GM23338 (cell line): Measurements from ENCODE around the gene CDC25C. TPM values are rescaled to one million over a fixed set of nuclear protein-coding genes. Genes with fewer than 3 reads are reported as not detected.

Source experiments
- ATAC-seq: fragments of 200-7000 bp; cut with Tn5 transposase; 3 replicates; pipeline ENCODE4 v1.9.1; 2020
- DNase-seq: peaks from one replicate; pipeline ENCODE4 v3.0.0-alpha.2; 2015; ENCODE audit warnings: low spot score
- H2AFZ ChIP-seq: fragments of 200-600 bp; sonication (generic); 2 replicates; pipeline ENCODE4 v1.8.0; 2016; ENCODE audit warnings: antibody characterized with exemption, mild to moderate bottlenecking, moderate library complexity
- H3F3A ChIP-seq: fragments of 200-600 bp; sonication (generic); replicated peaks from 2 replicates; pipeline ENCODE4 v1.8.0; 2017; ENCODE audit warnings: antibody characterized with exemption, mixed run types, low read depth
- H3K27ac ChIP-seq: fragments of 200-600 bp; sonication (generic); 2 replicates; pipeline ENCODE4 v1.6.1; 2016; ENCODE audit warnings: low read depth
- H3K27me3 ChIP-seq: fragments of 200-600 bp; sonication (generic); 2 replicates; pipeline ENCODE4 v1.8.0; 2016; ENCODE audit warnings: mild to moderate bottlenecking, mixed run types, moderate library complexity; ENCODE audit not compliant: insufficient read depth
- H3K36me3 ChIP-seq: fragments of 200-600 bp; sonication (generic); 2 replicates; pipeline ENCODE4 v1.8.0; 2016; ENCODE audit warnings: mild to moderate bottlenecking; ENCODE audit not compliant: insufficient read depth
- H3K4me1 ChIP-seq: fragments of 200-600 bp; sonication (generic); 2 replicates; pipeline ENCODE4 v1.8.0; 2016; ENCODE audit warnings: mild to moderate bottlenecking, moderate library complexity; ENCODE audit not compliant: insufficient read depth
- H3K4me2 ChIP-seq: fragments of 200-600 bp; sonication (generic); 2 replicates; pipeline ENCODE4 v1.7.1; 2017; ENCODE audit warnings: mixed run types
- H3K4me3 ChIP-seq: fragments of 200-600 bp; sonication (generic); 2 replicates; pipeline ENCODE4 v1.6.1; 2016; ENCODE audit warnings: mixed run types
- H3K79me2 ChIP-seq: fragments of 200-600 bp; sonication (generic); replicated peaks from 2 replicates; pipeline ENCODE4 v1.8.0; 2017; ENCODE audit warnings: mild to moderate bottlenecking; ENCODE audit not compliant: insufficient read depth
- H3K9me2 ChIP-seq: fragments of 200-600 bp; sonication (generic); 2 replicates; pipeline ENCODE4 v1.8.0; 2017; ENCODE audit not compliant: insufficient read depth
- H4K20me1 ChIP-seq: fragments of 200-600 bp; sonication (generic); replicated peaks from 2 replicates; pipeline ENCODE4 v1.8.0; 2017; ENCODE audit warnings: mild to moderate bottlenecking; ENCODE audit not compliant: insufficient read depth
- H3K27ac Mint-ChIP-seq: 2 replicates; pipeline ENCODE4 v1.8.0; 2020; ENCODE audit warnings: inconsistent platforms, mild to moderate bottlenecking, moderate library complexity, mixed read lengths
- H3K27me3 Mint-ChIP-seq: 3 replicates; pipeline ENCODE4 v1.8.0; 2022; ENCODE audit warnings: low read depth, mild to moderate bottlenecking, moderate library complexity, mixed read lengths, inconsistent platforms; ENCODE audit not compliant: insufficient read depth, poor library complexity
- H3K36me3 Mint-ChIP-seq: 3 replicates; pipeline ENCODE4 v1.8.0; 2021; ENCODE audit warnings: low read depth, mild to moderate bottlenecking, inconsistent platforms, moderate library complexity, mixed read lengths
- H3K4me1 Mint-ChIP-seq: 3 replicates; pipeline ENCODE4 v1.8.0; 2020; ENCODE audit warnings: mild to moderate bottlenecking, inconsistent platforms, mixed read lengths
- H3K4me3 Mint-ChIP-seq: 3 replicates; pipeline ENCODE4 v1.8.0; 2021; ENCODE audit warnings: moderate library complexity, mild to moderate bottlenecking, inconsistent platforms, mixed read lengths
- H3K9me3 Mint-ChIP-seq: 3 replicates; pipeline ENCODE4 v1.8.0; 2020; ENCODE audit warnings: moderate library complexity, mild to moderate bottlenecking, inconsistent platforms, mixed read lengths
- CREB1 ChIP-seq: fragments of 250-450 bp; sonication (Bioruptor Pico); IDR thresholded peaks from 2 replicates; pipeline ENCODE4 v1.5.0; 2020; ENCODE audit warnings: low read depth, mild to moderate bottlenecking, moderate library complexity
- CTCF ChIP-seq, 2 experiments: fragments of 200-600 bp in 1 of 2; sonication (generic) in 1 of 2; conservative IDR thresholded peaks; 2 replicates each; pipeline versions ENCODE4 v1.5.1 to v1.6.1; 2016 to 2017; ENCODE audit warnings: antibody characterized with exemption in 2 of 2, low read depth in 2 of 2, mild to moderate bottlenecking in 2 of 2, moderate library complexity in 1 of 2
- EZH2 ChIP-seq: fragments of 200-600 bp; sonication (generic); IDR thresholded peaks from one replicate; pipeline ENCODE4 v1.8.0; 2017; ENCODE audit warnings: antibody characterized with exemption, mild to moderate bottlenecking, low read depth; ENCODE audit not compliant: unreplicated experiment
- NANOG ChIP-seq: IDR thresholded peaks from 2 replicates; pipeline ENCODE4 v1.6.1; 2016; ENCODE audit warnings: antibody characterized with exemption, borderline replicate concordance
- REST ChIP-seq: IDR thresholded peaks from one replicate; pipeline ENCODE4 v1.6.1; 2018; ENCODE audit warnings: antibody characterized with exemption; ENCODE audit not compliant: unreplicated experiment
- STAT1 ChIP-seq: IDR thresholded peaks from one replicate; pipeline ENCODE4 v1.6.1; 2016; ENCODE audit warnings: antibody characterized with exemption; ENCODE audit not compliant: unreplicated experiment
- ZNF114 ChIP-seq: fragments of 250-450 bp; sonication (Bioruptor Pico); IDR thresholded peaks from 2 replicates; pipeline ENCODE4 v1.5.0; 2020; ENCODE audit warnings: mild to moderate bottlenecking, moderate library complexity
- ZNF462 ChIP-seq: fragments of 250-450 bp; sonication (Bioruptor Pico); IDR thresholded peaks from 2 replicates; pipeline ENCODE4 v1.5.0; 2020; ENCODE audit warnings: mild to moderate bottlenecking, moderate library complexity
- polyA plus RNA-seq: library from polyadenylated mRNA; unstranded; fragments of >200 nt; fragmentation: Nextera tagmentation; extraction: Ambion mirVana; gene quantifications from 2 replicates; pipeline ENCODE4 v1.2.1, GENCODE V29; 2016
- total RNA-seq: library from RNA; depleted of rRNA; stranded (reverse); fragments of >200 nt; shearing (Covaris generic); gene quantifications from 2 replicates; pipeline ENCODE4 v1.2.3, GENCODE V29; 2014

CDC25C gene
- total and polyA plus RNA-seq, 2 experiments from 2014 or later: 20.9 to 25.6 TPM

GRCh38 chr5:138354926-138355378 lies 23.3 kb upstream of the CDC25C start:
- no peaks in the 10 kb centered on the region; the same call in 1 of the 2 replicates for H3F3A ChIP-seq
- Mint-ChIP-seq H3K27ac (no peak overlapping the region; the same call in 1 of the 2 replicates), H3K4me3 (peak overlapping the region; percentile 91), H3K4me1 (peaks cover 24% of the 10 kb centered on the region), H3K9me3 (no peaks in the 10 kb centered on the region; the same call in 2 of the 3 replicates), H3K36me3 (peaks cover 18% of the 10 kb centered on the region), H3K27me3 (peaks cover 7% of the 10 kb centered on the region)
- peak overlapping the region; percentile 97; the same call in 1 of the 2 replicates for H3K27ac ChIP-seq
- no peaks in the 10 kb centered on the region for H3K27me3 ChIP-seq
- H3K36me3 ChIP-seq: no peaks in the 10 kb centered on the region
- peaks cover 66% of the 10 kb centered on the region for H3K79me2 ChIP-seq
- H3K4me1 ChIP-seq: peaks cover 11% of the 10 kb centered on the region; the same call in 1 of the 2 replicates
- peak overlapping the region; percentile 94 for H3K4me3 ChIP-seq
- no peak overlapping the region for H2AFZ ChIP-seq
- DNase-seq: peak; percentile 91
- H4K20me1 ChIP-seq: peaks cover 5% of the 10 kb centered on the region; the same call in 1 of the 2 replicates
- TF ChIP-seq CTCF (conservative IDR thresholded peaks at IDR 0.05; ENCODE audit: low read depth in 2 of 2): 0 out of 4 replicates have a peak, but pooled peaks of 1 of the 2 experiments have one; percentile 24
- no peak for TF ChIP-seq REST
- TF ChIP-seq ZNF462 (CRISPR knock-in tag): no peak
- no peak for TF ChIP-seq ZNF114
- no peak for TF ChIP-seq NANOG
- peak; percentile 67 for TF ChIP-seq CREB1 (CRISPR knock-in tag)
- no peak for TF ChIP-seq STAT1
- no peak for TF ChIP-seq EZH2
- H3K9me2 ChIP-seq: no peaks in the 10 kb centered on the region; the same call in 1 of the 2 replicates
- ATAC-seq: peak; percentile 56
- peak overlapping the region; percentile 85 for H3K4me2 ChIP-seq
